Measurements from ENCODE around the gene COPS2. TPM values are rescaled to one million over a fixed set of nuclear protein-coding genes. Genes with fewer than 3 reads are reported as not detected.

Gene COPS2
- total RNA-seq, 1 donor from 2014 or later: 71.8 TPM

GRCh38 chr15:49093252-49094105, 61.9 kb downstream of the COPS2 start:
- Mint-ChIP-seq H3K36me3 (ENCODE audit: low read depth, unreplicated experiment) (no peaks in the 10 kb centered on the region), H3K27ac (ENCODE audit: unreplicated experiment) (no peak overlapping the region), H3K4me1 (ENCODE audit: unreplicated experiment) (no peaks in the 10 kb centered on the region), H3K4me3 (ENCODE audit: unreplicated experiment) (no peak overlapping the region), H3K27me3 (ENCODE audit: unreplicated experiment) (no peaks in the 10 kb centered on the region), H3K9me3 (ENCODE audit: unreplicated experiment) (no peaks in the 10 kb centered on the region)
- TF ChIP-seq, protein P1, sequence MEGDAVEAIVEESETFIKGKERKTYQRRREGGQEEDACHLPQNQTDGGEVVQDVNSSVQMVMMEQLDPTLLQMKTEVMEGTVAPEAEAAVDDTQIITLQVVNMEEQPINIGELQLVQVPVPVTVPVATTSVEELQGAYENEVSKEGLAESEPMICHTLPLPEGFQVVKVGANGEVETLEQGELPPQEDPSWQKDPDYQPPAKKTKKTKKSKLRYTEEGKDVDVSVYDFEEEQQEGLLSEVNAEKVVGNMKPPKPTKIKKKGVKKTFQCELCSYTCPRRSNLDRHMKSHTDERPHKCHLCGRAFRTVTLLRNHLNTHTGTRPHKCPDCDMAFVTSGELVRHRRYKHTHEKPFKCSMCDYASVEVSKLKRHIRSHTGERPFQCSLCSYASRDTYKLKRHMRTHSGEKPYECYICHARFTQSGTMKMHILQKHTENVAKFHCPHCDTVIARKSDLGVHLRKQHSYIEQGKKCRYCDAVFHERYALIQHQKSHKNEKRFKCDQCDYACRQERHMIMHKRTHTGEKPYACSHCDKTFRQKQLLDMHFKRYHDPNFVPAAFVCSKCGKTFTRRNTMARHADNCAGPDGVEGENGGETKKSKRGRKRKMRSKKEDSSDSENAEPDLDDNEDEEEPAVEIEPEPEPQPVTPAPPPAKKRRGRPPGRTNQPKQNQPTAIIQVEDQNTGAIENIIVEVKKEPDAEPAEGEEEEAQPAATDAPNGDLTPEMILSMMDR (IDR thresholded peaks at IDR 0.05; ENCODE audit: unreplicated experiment): no peak
- DNase-seq (ENCODE audit: low spot score): no peak

DNA sequence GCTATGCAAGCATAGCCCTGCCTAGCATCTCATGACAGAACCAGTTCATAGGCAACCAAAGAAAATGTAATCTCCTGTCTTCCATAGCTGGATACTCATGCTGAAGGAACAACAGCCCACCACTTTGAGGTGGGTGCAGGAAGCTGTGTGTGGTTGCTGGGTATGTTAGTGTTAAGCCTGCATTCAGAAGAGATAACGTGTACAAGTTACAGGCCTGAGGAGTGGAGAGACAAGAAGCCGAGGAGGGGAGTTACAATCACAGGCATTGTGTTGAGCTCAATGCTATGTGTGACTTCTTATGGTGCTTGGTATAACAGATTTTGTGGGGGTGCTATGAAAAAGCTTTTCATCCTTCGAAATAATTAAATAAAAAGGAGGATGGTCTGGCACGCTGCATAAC, 66.4 kb downstream of the COPS2 start:
- H3K27ac Mint-ChIP-seq (ENCODE audit: unreplicated experiment): no peak overlapping the region
- no peak for DNase-seq (ENCODE audit: low spot score)
- H3K27me3 Mint-ChIP-seq (ENCODE audit: unreplicated experiment): no peaks in the 10 kb centered on the region
- no peaks in the 10 kb centered on the region for H3K9me3 Mint-ChIP-seq (ENCODE audit: unreplicated experiment)
- no peaks in the 10 kb centered on the region for H3K4me1 Mint-ChIP-seq (ENCODE audit: unreplicated experiment)
- TF ChIP-seq, protein P1 (IDR thresholded peaks at IDR 0.05; ENCODE audit: unreplicated experiment): no peak
- H3K36me3 Mint-ChIP-seq (ENCODE audit: low read depth, unreplicated experiment): no peaks in the 10 kb centered on the region
- H3K4me3 Mint-ChIP-seq (ENCODE audit: unreplicated experiment): no peak overlapping the region

DNA sequence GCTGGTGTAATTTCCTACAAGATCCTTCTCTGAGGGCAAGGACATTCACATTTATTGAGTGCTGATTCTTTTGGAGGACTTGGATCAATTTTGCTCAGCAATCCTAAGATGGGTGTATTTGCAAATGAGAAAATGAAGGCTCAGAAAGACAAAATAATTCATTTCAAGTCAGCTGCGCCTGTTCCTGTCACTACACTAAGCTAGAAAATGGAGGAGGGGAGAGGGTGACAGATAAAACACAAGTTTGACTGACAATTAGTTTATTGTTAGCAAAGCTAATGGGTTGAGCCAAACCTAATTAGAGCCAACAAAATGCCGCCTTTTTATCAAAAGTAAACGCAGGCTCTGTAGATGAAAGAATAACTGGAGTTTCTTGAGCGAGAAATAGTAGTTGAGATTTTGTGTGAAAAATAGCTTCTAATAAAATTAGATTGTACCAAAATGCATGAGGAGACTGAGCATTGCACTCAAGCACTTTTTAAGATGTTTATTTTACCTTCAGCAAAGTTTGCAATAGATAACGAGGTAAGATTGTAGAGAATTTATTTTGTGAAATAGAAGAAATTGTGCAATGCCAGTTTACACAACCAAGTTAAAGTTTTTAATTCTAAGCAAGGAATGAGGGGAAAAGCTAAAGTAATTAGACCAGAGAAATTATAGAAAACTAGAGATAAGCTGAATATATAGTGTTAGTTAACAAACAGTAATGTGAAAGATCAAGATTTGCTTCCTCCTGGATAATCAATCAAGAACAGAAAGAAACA, 69.5 kb downstream of the COPS2 start:
- TF ChIP-seq, protein P1 (IDR thresholded peaks at IDR 0.05; ENCODE audit: unreplicated experiment): no peak
- no peaks in the 10 kb centered on the region for H3K27me3 Mint-ChIP-seq (ENCODE audit: unreplicated experiment)
- no peak overlapping the region for H3K27ac Mint-ChIP-seq (ENCODE audit: unreplicated experiment)
- no peak for DNase-seq (ENCODE audit: low spot score)
- no peaks in the 10 kb centered on the region for H3K9me3 Mint-ChIP-seq (ENCODE audit: unreplicated experiment)
- no peak overlapping the region for H3K4me3 Mint-ChIP-seq (ENCODE audit: unreplicated experiment)
- peaks cover 3% of the 10 kb centered on the region for H3K4me1 Mint-ChIP-seq (ENCODE audit: unreplicated experiment)
- no peaks in the 10 kb centered on the region for H3K36me3 Mint-ChIP-seq (ENCODE audit: low read depth, unreplicated experiment)

GRCh38 chr15:49084285-49084570, 71.2 kb downstream of the COPS2 start:
- H3K4me3 Mint-ChIP-seq (ENCODE audit: unreplicated experiment): no peak overlapping the region
- DNase-seq (ENCODE audit: low spot score): no peak
- H3K27ac Mint-ChIP-seq (ENCODE audit: unreplicated experiment): no peak overlapping the region
- no peaks in the 10 kb centered on the region for H3K9me3 Mint-ChIP-seq (ENCODE audit: unreplicated experiment)
- peaks cover 3% of the 10 kb centered on the region for H3K4me1 Mint-ChIP-seq (ENCODE audit: unreplicated experiment)
- TF ChIP-seq, protein P1 (IDR thresholded peaks at IDR 0.05; ENCODE audit: unreplicated experiment): no peak
- no peaks in the 10 kb centered on the region for H3K27me3 Mint-ChIP-seq (ENCODE audit: unreplicated experiment)
- no peaks in the 10 kb centered on the region for H3K36me3 Mint-ChIP-seq (ENCODE audit: low read depth, unreplicated experiment)

Measured in endothelial cell (in vitro differentiated cells).